COLO829 (cell line): ENCODE data around the gene PAQR8.

Experiments
- DNase-seq: peaks from one replicate; pipeline ENCODE4 v3.0.0; 2012; ENCODE audit warnings: low spot score

Gene PAQR8

DNA sequence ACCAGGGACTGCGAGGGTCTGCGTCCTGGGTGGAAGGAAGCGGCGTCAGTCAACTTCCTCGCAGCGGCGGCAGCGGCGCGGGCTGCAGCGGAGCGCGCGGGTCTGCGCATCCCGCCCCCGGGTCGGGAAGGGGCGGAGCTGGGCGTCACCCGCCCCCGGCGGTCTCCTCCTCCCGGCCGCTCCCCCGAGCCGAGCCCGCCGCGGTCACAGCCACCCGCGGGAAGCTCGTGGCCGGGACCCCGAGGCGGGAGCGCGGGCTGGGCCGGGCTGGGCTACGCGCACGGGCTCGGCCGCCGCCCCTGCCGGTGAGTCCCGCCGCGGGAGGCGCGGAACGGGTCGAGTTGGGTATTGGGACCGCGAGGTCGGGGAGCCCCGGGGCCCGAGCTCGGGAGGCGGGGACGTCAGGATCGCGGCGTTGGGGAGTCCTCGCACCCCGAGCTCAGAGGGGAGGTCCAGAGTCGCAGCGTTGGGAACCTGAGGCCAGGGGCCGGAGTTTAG is at the start of gene PAQR8:
Gene PAQR8, plus strand, starts transcription at position 207 of the 498 bp plus-strand sequence. CDS start 41,063 bp downstream, outside the sequence.
- peak; percentile 82 for DNase-seq

DNA sequence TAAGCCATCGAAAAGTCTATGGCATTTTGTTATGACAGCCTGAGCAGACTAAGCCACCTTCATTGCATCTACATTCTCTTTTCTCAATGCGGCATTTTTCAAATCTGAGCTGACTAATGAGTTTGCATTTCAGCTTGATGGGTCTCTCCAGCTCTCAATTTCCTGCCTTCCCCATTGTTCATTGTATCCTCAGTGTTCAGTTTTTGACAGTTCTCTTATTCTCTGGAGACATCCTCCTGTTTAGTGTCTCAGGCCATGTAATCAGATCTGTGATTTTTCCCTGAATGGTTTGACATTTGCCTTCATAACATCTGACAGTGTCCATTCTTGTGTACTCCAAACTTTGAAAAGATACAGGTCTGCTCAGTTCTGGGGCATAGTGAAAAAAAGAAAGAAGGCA is 49.5 kb upstream of the PAQR8 start:
- DNase-seq = peak; percentile 98

DNA sequence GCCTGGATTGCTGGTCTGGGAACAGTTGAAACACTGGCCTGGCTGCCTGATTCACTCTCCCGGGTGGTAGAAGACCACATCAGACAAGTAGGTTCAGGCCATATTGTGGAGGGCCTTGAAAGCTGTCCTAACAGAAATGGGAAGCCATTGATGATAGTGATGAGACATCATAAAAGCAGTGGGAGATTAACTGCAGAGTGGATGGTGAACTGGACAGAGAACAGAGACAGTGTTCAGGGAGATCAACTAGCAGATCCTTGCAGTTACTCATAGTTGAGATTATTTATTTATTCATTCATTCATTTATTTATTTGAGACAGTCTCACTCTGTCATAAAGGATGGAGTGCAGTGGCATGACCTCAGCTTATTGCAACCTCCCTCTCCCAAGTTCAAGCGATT is 47.2 kb upstream of the PAQR8 start:
- no peak for DNase-seq

DNA sequence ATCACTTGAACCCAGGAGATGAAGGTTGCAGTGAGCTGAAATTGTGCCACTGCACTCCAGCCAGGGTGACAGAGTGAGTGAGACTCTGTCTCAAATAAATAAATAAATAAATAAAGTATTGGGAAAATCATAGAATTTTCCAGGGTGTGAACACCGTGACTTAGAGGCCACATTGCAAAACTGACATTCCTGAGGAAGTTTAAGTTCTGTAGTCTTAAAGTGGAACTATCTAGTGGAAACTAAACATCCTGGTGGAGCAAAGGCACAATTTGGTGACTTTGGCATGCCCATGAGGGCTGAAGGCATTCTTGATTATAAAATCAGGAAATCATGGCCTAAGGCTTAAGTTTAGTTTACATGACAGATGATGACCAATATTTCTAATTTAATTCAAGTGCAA is 44.7 kb upstream of the PAQR8 start:
- no peak for DNase-seq

DNA sequence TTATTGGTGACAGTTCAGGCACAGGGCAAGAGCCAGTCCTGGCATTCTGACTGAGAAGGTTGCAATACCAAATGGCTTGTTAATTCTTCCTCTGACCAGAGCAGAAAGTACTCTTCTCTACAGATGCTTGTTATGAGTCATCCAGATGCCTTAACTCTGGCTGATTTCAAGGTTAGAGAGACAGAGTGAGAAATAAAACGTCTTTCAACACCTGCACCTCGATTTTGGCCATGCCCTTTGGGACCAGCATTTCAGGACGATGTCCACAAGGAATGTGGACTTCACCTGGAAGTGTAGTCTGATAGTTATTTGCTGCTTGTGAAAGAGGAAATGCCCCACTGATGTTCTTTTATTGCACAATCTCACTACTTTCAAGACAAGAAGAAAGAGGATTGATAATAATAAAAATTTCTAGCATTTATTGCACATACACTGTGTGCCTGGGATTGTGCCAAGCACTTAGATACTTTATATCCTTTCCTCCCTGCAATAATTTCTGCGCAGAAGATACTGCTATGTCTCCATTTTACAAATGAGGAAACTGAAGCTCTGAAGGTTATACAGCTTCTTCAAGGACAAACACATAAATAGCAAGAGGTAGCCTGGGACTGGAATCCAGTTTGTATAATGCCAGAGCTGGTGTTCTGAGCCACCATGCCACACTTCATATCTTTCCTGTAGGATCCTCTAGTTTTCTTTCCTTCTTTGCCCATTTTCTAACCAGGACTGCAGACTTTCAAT is 43.9 kb upstream of the PAQR8 start:
- peak; percentile 57 for DNase-seq

- no peak for DNase-seq
Measured at GRCh38 chr6:52324189-52324588, 37.8 kb upstream of the PAQR8 start.

- no peak for DNase-seq
Measured at GRCh38 chr6:52325695-52326471, 36.1 kb upstream of the PAQR8 start.

DNA sequence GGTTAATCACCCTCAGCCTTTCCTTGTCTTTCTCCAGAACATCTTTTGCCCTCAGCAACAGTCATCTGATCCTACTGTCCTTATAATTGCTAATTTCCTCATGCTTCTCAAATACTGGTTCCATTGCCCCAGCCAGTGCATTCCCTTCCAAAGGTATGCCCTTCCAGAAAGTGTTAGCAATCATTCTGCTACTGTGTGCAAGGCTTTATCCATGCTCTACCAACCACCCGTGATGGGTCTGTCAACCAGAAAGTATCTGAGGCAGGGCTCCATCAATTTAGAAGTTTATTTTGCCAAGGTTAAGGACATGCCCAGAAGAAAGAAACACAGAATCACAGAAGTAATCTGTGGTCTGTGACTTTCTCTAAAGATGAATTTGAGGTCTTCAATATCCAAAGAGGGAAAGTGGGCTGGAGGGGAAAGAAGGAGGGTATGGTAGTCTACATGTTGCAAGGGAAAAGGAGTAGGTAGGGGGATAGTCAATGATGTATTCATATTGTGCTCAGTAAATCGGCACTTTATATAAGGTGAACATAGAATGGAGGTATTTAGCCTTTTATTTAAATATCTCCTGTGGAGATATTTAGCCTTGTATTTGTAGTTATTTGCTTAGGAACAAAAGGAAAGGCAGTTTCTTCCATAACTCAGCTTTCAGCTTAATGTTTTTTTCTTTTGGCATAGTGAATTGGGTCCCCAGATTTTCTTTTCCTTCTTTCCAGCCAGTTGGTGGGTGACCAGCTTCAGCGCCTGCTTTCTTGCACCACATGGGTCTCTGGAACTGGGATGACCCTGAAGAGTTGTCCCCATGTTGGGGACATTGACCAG is 35.2 kb upstream of the PAQR8 start:
- DNase-seq = no peak

- no peak for DNase-seq
Measured at GRCh38 chr6:52328303-52328662, 33.7 kb upstream of the PAQR8 start.

DNA sequence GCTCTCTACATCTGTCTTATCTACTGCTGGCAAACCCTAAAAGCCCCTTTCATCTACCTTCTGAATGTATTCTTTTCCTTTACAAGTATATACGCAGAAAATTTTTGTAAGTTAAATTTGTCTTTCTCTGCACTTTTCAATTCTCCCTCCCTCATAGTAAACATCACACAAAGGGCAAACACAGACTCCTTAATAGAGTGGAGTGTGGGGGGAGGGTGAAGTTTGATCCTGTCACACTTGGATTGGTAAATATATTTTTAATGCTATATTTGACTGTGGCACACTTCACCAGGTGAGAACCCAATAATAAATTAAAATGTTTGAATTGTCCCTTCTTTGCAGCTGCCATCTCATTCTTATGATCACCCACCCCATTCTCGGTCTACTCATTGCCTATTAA is 33.2 kb upstream of the PAQR8 start:
- no peak for DNase-seq

GRCh38 chr6:52330470-52330869 is 31.5 kb upstream of the PAQR8 start:
- DNase-seq = no peak

DNA sequence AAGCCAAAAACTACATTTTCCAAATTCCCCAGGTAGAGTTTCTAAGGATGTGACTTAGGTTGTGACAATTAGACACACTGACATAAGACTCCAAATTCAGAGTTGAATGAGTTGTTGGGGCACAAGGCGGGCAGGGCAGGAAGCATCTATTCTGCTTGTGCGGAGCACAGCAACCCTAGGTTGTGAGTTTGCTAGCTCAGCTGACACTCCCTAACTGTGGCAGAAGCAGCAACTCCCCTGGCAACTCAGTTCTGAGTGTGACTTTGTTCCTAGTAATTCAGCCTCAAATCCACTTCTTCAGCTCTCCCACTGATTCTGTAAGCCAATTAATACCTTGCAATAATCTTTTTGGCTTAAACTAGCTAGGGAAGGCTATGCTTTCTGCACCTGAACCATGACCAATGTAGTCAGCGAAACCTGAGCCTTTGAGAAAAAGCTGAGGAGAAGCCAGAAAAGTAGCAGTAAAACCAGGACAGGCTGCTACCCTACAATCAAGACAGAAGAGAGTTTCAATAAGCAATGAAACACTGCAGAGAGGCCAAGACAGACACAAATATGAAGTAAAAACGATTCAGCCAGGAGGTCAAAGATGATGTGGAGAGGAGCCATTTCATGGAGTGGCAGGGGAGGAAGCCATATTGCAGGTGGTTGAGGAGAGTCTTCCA is 30.0 kb upstream of the PAQR8 start:
- no peak for DNase-seq

DNA sequence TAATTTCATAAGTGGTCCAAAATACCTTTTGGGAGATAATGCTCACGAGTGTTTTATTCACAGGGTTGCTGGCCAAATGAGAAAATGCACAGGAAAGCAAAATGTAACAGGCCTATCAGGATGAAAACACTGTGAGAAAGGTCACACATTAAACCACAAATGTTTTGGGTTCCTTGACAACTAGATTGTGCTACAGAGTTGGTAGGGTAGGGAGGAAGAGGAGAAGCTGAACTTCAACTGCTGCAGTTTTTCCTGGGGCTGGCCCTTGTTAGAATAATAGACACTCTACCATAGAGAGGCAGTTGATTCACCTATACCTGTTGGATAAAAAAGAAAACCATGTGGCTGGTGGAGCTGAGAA is 28.1 kb upstream of the PAQR8 start:
- no peak for DNase-seq

DNA sequence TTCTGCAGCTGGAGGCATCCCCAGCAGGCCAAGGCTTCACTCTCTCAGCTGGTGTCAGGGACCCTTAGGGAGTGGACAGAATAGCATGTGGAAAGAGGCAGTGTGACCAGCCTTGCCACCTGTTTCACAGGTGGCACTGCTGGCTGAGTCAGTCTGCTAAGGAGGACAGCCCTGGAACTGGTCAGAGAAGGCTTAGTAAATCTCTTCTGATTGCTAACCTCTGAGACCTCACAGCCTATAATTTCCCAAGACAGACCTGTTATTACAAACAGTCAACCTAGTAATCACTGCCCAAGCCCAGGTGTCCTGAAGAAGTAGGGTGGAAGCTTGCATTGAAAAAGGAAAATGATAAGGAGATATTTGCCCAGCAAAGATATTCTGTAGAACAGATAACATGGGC is 26.4 kb upstream of the PAQR8 start:
- no peak for DNase-seq

- no peak for DNase-seq
Measured at GRCh38 chr6:52336919-52337561, 24.9 kb upstream of the PAQR8 start.

DNA sequence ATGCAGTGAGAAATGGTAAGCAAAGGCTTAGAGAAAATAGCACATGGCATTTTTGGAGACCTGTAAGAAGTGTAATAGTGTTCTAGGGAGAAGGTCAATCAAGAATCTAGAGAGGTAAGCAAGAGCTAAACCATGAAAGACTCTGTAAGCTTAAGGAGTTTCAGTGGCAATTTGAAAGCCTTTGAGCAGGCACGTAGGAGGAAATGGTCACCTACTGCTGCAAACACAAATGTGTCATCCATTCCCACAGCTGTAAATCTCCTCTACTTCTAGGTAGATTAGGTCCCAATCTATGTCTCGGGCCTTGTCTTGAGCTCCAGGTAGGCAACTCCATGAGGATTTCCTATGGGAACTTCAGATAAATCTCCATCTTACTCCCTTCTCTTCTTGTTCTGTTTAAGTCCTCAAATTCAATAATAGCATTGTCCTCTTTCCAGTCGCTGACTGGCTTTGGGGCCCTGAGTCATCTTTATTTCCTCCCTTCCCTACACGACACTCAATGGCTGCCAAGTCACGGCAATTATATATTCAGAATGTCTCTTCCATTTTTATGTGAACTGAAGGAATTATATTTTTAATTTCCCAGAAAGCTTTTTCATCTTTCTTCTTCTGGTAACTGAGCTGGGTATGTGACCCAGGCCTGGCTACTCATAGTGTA is 24.2 kb upstream of the PAQR8 start:
- DNase-seq = no peak

- no peak for DNase-seq
Measured at GRCh38 chr6:52340603-52340880, 21.4 kb upstream of the PAQR8 start.

DNA sequence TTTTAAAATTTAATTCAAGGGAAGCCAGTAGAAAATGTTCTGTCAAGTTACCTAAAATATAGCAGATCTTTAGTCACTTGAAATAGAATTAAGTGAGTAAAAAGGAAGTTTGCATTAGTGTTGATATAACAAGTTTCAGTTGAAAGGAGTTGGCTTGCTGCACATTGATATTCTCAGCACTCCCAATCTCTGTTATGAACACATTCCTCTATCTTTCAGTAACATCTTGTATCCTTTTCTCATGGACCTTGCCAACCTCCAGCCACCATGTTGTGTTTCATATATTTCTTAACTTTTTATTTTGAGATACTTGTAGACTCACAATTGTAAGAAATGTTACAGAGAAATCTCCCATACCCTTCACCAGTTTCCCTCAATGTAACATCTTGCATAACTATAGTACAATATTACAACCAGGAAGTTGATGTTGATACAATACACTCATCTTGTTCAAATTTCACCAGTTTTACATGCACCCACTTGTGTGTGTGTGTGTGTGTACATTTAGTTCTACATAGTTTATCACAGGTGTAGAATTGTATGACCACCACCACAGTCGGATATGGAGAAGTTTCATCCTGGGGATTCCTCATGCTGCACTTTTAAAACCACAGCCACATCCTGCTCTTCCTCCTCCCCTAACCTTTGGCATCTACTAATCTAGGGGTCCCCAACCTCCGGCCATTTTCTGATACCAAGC is 20.2 kb upstream of the PAQR8 start:
- no peak for DNase-seq

- DNase-seq = no peak
Measured at GRCh38 chr6:52345311-52345710, 16.6 kb upstream of the PAQR8 start.

- no peak for DNase-seq
Measured at GRCh38 chr6:52346503-52346902, 15.4 kb upstream of the PAQR8 start.

DNA sequence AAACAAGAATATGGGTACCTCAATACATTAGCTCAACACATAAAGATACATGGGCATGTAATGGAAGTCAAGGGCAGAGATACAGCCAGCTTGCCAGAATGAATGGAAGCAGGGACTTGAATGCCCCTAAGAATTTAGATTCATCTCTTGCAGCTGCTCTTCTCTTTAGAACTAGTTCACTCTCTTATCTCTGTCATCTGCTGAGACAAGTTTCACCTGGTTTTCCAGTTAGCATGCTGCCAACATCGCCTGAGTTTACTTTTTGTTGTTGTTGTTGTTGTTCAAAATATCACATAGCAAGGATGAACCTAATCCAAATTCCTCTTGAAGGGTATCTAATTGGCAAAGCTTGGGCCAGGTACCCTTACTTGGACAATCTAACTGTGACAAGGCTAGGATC is 14.1 kb upstream of the PAQR8 start:
- no peak for DNase-seq
